H1 (cell line): ENCODE measurements around the gene DNM1L. TPM values are rescaled to one million over a fixed set of nuclear protein-coding genes. Genes with fewer than 3 reads are reported as not detected.

Experiments used
- CTCF ChIA-PET: fragments of 300-600 bp; sonication (Branson Sonifier 250); formaldehyde crosslinking; loops from one replicate; lab custom pipeline; 2021; ENCODE audit not compliant: partially characterized antibody; lab: Charles Lee
- POLR2A ChIA-PET: fragments of 300-600 bp; sonication (Branson Sonifier 250); formaldehyde crosslinking; loops from one replicate; lab custom pipeline; 2021; ENCODE audit warnings: inconsistent platforms; ENCODE audit not compliant: partially characterized antibody; lab: Charles Lee
- DNase-seq, 2 experiments: peaks; one replicate each; pipeline versions ENCODE4 v3.0.0 to v3.0.0-alpha.2; 2010 to 2022; ENCODE audit warnings: low spot score in 2 of 2, low read depth in 1 of 2, mixed read lengths in 1 of 2
- FAIRE-seq: peaks from 2 replicates; lab custom pipeline; 2011; peaks lifted over from hg19 to GRCh38; lab: Jason Lieb, UNC
- H2AFZ ChIP-seq: 2 replicates; pipeline ENCODE4 v1.8.1; 2012; ENCODE audit warnings: low read length, inconsistent platforms
- H2AK5ac ChIP-seq: 2 replicates; pipeline ENCODE4 v1.6.1; 2013; ENCODE audit warnings: low read depth, low read length
- H2BK120ac ChIP-seq: replicated peaks from 2 replicates; pipeline ENCODE3; 2013; ENCODE audit warnings: low read depth, low read length, inconsistent platforms
- H2BK12ac ChIP-seq: 2 replicates; pipeline ENCODE4 v1.6.1; 2013; ENCODE audit warnings: low read depth, low read length
- H2BK15ac ChIP-seq: 2 replicates; pipeline ENCODE4 v1.6.1; 2013; ENCODE audit warnings: low read length
- H2BK20ac ChIP-seq: 2 replicates; pipeline ENCODE4 v1.6.1; 2013; ENCODE audit warnings: low read length
- H2BK5ac ChIP-seq: 2 replicates; pipeline ENCODE4 v1.6.1; 2013; ENCODE audit warnings: low read depth, low read length
- H3K14ac ChIP-seq: 2 replicates; pipeline ENCODE4 v1.6.1; 2013; ENCODE audit warnings: inconsistent platforms; ENCODE audit not compliant: insufficient read length
- H3K18ac ChIP-seq: 2 replicates; pipeline ENCODE4 v1.6.1; 2013; ENCODE audit warnings: low read length; ENCODE audit errors: extremely low read depth
- H3K23ac ChIP-seq: 2 replicates; pipeline ENCODE4 v1.6.1; 2013; ENCODE audit warnings: inconsistent platforms; ENCODE audit not compliant: insufficient read length
- H3K23me2 ChIP-seq: 2 replicates; pipeline ENCODE4 v1.6.1; 2013; ENCODE audit warnings: low read depth, low read length
- H3K27ac ChIP-seq: 2 replicates; pipeline ENCODE4 v1.6.1; 2011; ENCODE audit warnings: low read depth, low read length, inconsistent platforms
- H3K27me3 ChIP-seq, 4 experiments: replicated peaks in 1 of 4; 1 replicate in 1 of 4; 2 replicates in 3 of 4; pipeline versions ENCODE4 v1.6.1 to v1.8.1; 2011 to 2013; ENCODE audit warnings: low read length in 3 of 4, mild to moderate bottlenecking in 3 of 4, inconsistent platforms in 2 of 4, mixed read lengths in 2 of 4, moderate library complexity in 1 of 4; ENCODE audit not compliant: control insufficient read depth in 3 of 4, insufficient read depth in 3 of 4; ENCODE audit errors: extremely low read depth in 1 of 4
- H3K36me3 ChIP-seq, 4 experiments: 2 replicates each; pipeline versions ENCODE4 v1.6.1 to v1.8.1; 2011 to 2013; ENCODE audit warnings: mild to moderate bottlenecking in 4 of 4, low read length in 3 of 4, moderate library complexity in 2 of 4, control low read depth in 1 of 4, inconsistent platforms in 1 of 4; ENCODE audit not compliant: insufficient read depth in 4 of 4, control insufficient read depth in 2 of 4
- H3K4ac ChIP-seq: replicated peaks from 2 replicates; pipeline ENCODE3; 2013; ENCODE audit warnings: low read length, low read depth, mixed read lengths, inconsistent platforms; ENCODE audit not compliant: insufficient read length
- H3K4me1 ChIP-seq, 4 experiments: replicated peaks in 1 of 4; 1 replicate in 1 of 4; 2 replicates in 3 of 4; pipeline versions ENCODE4 v1.6.1 to v1.8.1; 2011 to 2013; ENCODE audit warnings: low read length in 3 of 4, inconsistent platforms in 2 of 4, mixed read lengths in 1 of 4; ENCODE audit not compliant: insufficient read depth in 4 of 4, control insufficient read depth in 3 of 4
- H3K4me2 ChIP-seq, 2 experiments: 2 replicates each; pipeline versions ENCODE4 v1.6.1 to v1.8.1; 2011 to 2013; ENCODE audit warnings: low read depth in 2 of 2, low read length in 2 of 2, control low read depth in 1 of 2, inconsistent platforms in 1 of 2, mild to moderate bottlenecking in 1 of 2; ENCODE audit not compliant: insufficient read depth in 1 of 2
- H3K4me3 ChIP-seq, 4 experiments: fragments of 200-600, 300-600 bp in 1 of 4; sonication (generic), shearing (Covaris generic), sonication (Bioruptor Twin) in 1 of 4; 2 replicates each; pipeline versions ENCODE4 v1.5.1 to v1.8.1; 2011 to 2016; ENCODE audit warnings: low read length in 4 of 4, low read depth in 3 of 4, control low read depth in 2 of 4, inconsistent platforms in 2 of 4, mild to moderate bottlenecking in 2 of 4, mixed read lengths in 1 of 4, moderate library complexity in 1 of 4; ENCODE audit not compliant: insufficient read depth in 2 of 4; ENCODE audit errors: extremely low read depth in 1 of 4
- H3K56ac ChIP-seq: replicated peaks from 2 replicates; pipeline ENCODE3; 2013; ENCODE audit warnings: low read depth, mild to moderate bottlenecking, mixed read lengths, low read length, inconsistent platforms; ENCODE audit not compliant: insufficient read length
- H3K79me1 ChIP-seq: 2 replicates; pipeline ENCODE4 v1.6.1; 2013; ENCODE audit warnings: low read depth, low read length, control low read depth
- H3K79me2 ChIP-seq, 2 experiments: 2 replicates each; pipeline versions ENCODE4 v1.6.1 to v1.8.1; 2012 to 2013; ENCODE audit warnings: low read length in 2 of 2, mild to moderate bottlenecking in 2 of 2, inconsistent platforms in 1 of 2; ENCODE audit not compliant: insufficient read depth in 2 of 2, control insufficient read depth in 1 of 2
- H3K9ac ChIP-seq, 4 experiments: replicated peaks in 1 of 4; 1 replicate in 1 of 4; 2 replicates in 3 of 4; pipeline versions ENCODE4 v1.6.1 to v1.8.1; 2011 to 2013; ENCODE audit warnings: low read depth in 3 of 4, low read length in 3 of 4, control low read depth in 2 of 4, mild to moderate bottlenecking in 2 of 4, moderate library complexity in 2 of 4, inconsistent platforms in 1 of 4; ENCODE audit errors: extremely low read depth in 1 of 4
- H3K9me3 ChIP-seq, 2 experiments: 2 replicates each; pipeline versions ENCODE4 v1.6.1 to v1.8.1; 2012 to 2013; ENCODE audit warnings: mild to moderate bottlenecking in 2 of 2, moderate library complexity in 2 of 2, control low read depth in 1 of 2, inconsistent platforms in 1 of 2, low read depth in 1 of 2, low read length in 1 of 2, mixed read lengths in 1 of 2; ENCODE audit not compliant: insufficient read depth in 2 of 2
- H4K20me1 ChIP-seq, 2 experiments: replicated peaks in 1 of 2; 2 replicates each; pipeline versions ENCODE3 to v1.8.1; 2011 to 2013; ENCODE audit warnings: inconsistent platforms in 2 of 2, low read length in 2 of 2, mild to moderate bottlenecking in 1 of 2; ENCODE audit not compliant: insufficient read depth in 2 of 2, control insufficient read depth in 1 of 2
- H4K5ac ChIP-seq: 2 replicates; pipeline ENCODE4 v1.6.1; 2013; ENCODE audit warnings: low read length, low read depth, mixed read lengths, inconsistent platforms; ENCODE audit not compliant: insufficient read length
- H4K8ac ChIP-seq: 2 replicates; pipeline ENCODE4 v1.8.0; 2013; ENCODE audit warnings: mild to moderate bottlenecking, moderate library complexity, low read length, inconsistent platforms; ENCODE audit not compliant: insufficient read depth; ENCODE audit errors: extremely low read depth
- H4K91ac ChIP-seq: replicated peaks from 2 replicates; pipeline ENCODE3; 2013; ENCODE audit warnings: low read length, mixed read lengths, inconsistent platforms; ENCODE audit not compliant: insufficient read length
- CTBP2 ChIP-seq: IDR thresholded peaks from 2 replicates; pipeline ENCODE4 v1.7.0; 2011; ENCODE audit warnings: borderline replicate concordance, mild to moderate bottlenecking, moderate library complexity, mixed read lengths, low read length; ENCODE audit not compliant: insufficient read depth, insufficient read length
- E2F6 ChIP-seq: IDR thresholded peaks from 2 replicates; pipeline ENCODE4 v1.6.1; 2012; ENCODE audit warnings: inconsistent platforms
- EGR1 ChIP-seq: IDR thresholded peaks from 2 replicates; pipeline ENCODE4 v1.6.1; 2011; ENCODE audit warnings: low read depth, low read length, borderline replicate concordance
- WGBS, 2 experiments: shearing (Covaris generic) in 1 of 2; methylation state at CpG; one replicate each; pipeline versions ENCODE4 v1.1.6 to v1.1.7; 2013 to 2015; ENCODE audit warnings: low lambda C conversion rate in 2 of 2, mixed read lengths in 2 of 2, inconsistent platforms in 1 of 2, low coverage in 1 of 2, missing lambda C conversion rate in 1 of 2; ENCODE audit not compliant: insufficient replicate concordance in 2 of 2, insufficient coverage in 1 of 2, insufficient read length in 1 of 2; ENCODE audit errors: extremely low coverage in 1 of 2, missing lambda C conversion rate in 1 of 2; 5-methylcytosine and 5-hydroxymethylcytosine counted together
- polyA plus RNA-seq, 7 experiments: library from polyadenylated mRNA; depleted of rRNA in 3 of 7; stranded (reverse) in 5 of 7; unstranded in 2 of 7; fragments of >200 nt in 5 of 7; fragments of 200-250 nt in 2 of 7; gene quantifications; 1 replicate in 5 of 7; 2 replicates in 1 of 7; 4 replicates in 1 of 7; pipeline versions ENCODE4 v1.2.1 to v1.2.3, GENCODE V29; 2011 to 2013; ENCODE audit warnings: missing spikeins in 2 of 7, mixed read lengths in 2 of 7
- total RNA-seq: library from RNA; stranded (reverse); fragmentation: NEBNext Ultra II Directional; extraction: Animal tissue kit (Norgen Biotek cat#: 25700); gene quantifications from 2 replicates; pipeline ENCODE4 v1.2.1, GENCODE V29; 2021

The DNM1L gene
- total and polyA plus RNA-seq, 2 of the 8 experiments (the other 6 are each of a cell fraction or from before 2014, with no cell fraction given): 23.7 to 93.9 TPM

- Histone ChIP-seq H2AFZ (no peak overlapping the region), H4K91ac (no peak overlapping the region), H2BK5ac (no peak overlapping the region), H4K20me1 (peaks cover 2% of the 10 kb centered on the region in 2 experiments), H3K23me2 (no peaks in the 10 kb centered on the region), H3K9ac (no peak overlapping the region), H3K79me1 (no peaks in the 10 kb centered on the region), H3K23ac (no peak overlapping the region), H2BK12ac (no peak overlapping the region), H2AK5ac (no peak overlapping the region), H3K56ac (no peak overlapping the region), H3K4me2 (no peak overlapping the region), H3K36me3 (peaks cover 0 to 54% (median 12%) of the 10 kb centered on the region in 4 experiments; a peak in 6 of 8 replicates), H3K4ac (no peak overlapping the region), H4K5ac (no peak overlapping the region), H3K4me3 (no peak overlapping the region), H3K18ac (no peak overlapping the region), H3K27ac (no peak overlapping the region), H2BK120ac (no peak overlapping the region), H2BK20ac (no peak overlapping the region), H4K8ac (no peak overlapping the region), H3K9me3 (no peaks in the 10 kb centered on the region), H3K27me3 (no peaks in the 10 kb centered on the region), H2BK15ac (no peak overlapping the region), H3K79me2 (no peaks in the 10 kb centered on the region), H3K14ac (no peak overlapping the region), H3K4me1 (peaks cover 0 to 3% (median under 1%) of the 10 kb centered on the region in 4 experiments; a peak in 2 of 7 replicates)
- DNase-seq (no peak), FAIRE-seq (no peak)
- CTCF ChIA-PET: interaction anchor here (0.7 to 1.0 kb wide), 2 partner anchors 21 to 1082 kb away, joined by 3 read pairs; partner anchors contain the start of gene YARS2
- WGBS, 2 experiments: 100% methylated on average over 1 of the region's 1 CpG; no CpG with 5 or more reads in 1 of the 2 experiments
- POLR2A ChIA-PET: interaction anchor here (0.6 kb wide), 1 partner anchor 88 kb away, joined by 3 read pairs; no protein-coding TSS in a partner anchor
- TF ChIP-seq CTBP2 (no peak), EGR1 (no peak), E2F6 (no peak)
These were observed 55.9 kb downstream of the DNM1L start for GRCh38 chr12:32734952-32735351.
